NT2/D1 (cell line): ENCODE measurements around the gene BMPR1B.

Experiments used
- DNase-seq: peaks from one replicate; pipeline ENCODE4 v3.0.0-alpha.2; 2011; ENCODE audit warnings: low read depth, low spot score
- H3K27me3 ChIP-seq: 2 replicates; pipeline ENCODE4 v1.6.0; 2011; ENCODE audit warnings: mild to moderate bottlenecking; ENCODE audit not compliant: insufficient read length, insufficient read depth
- H3K36me3 ChIP-seq: 2 replicates; pipeline ENCODE4 v1.6.1; 2011; ENCODE audit warnings: mild to moderate bottlenecking, low read length, mixed read lengths; ENCODE audit not compliant: insufficient read depth, insufficient read length
- H3K4me1 ChIP-seq: 2 replicates; pipeline ENCODE4 v1.5.1; 2011; ENCODE audit not compliant: insufficient read depth, insufficient read length
- H3K4me3 ChIP-seq: 2 replicates; pipeline ENCODE4 v1.5.1; 2011; ENCODE audit warnings: low read depth; ENCODE audit not compliant: insufficient read length
- H3K9ac ChIP-seq: 2 replicates; pipeline ENCODE4 v1.6.0; 2011; ENCODE audit warnings: low read depth; ENCODE audit not compliant: insufficient read length
- H3K9me3 ChIP-seq: 2 replicates; pipeline ENCODE4 v1.5.1; 2011; ENCODE audit warnings: mild to moderate bottlenecking, low read length; ENCODE audit not compliant: insufficient read depth
- SUZ12 ChIP-seq: IDR thresholded peaks from 2 replicates; pipeline ENCODE4 v1.6.1; 2011; ENCODE audit not compliant: insufficient read length, insufficient read depth; ENCODE audit errors: extremely low read depth
- YY1 ChIP-seq: IDR thresholded peaks from 2 replicates; pipeline ENCODE4 v1.6.1; 2011; ENCODE audit not compliant: insufficient read length, insufficient read depth
- ZNF274 ChIP-seq: IDR thresholded peaks from 2 replicates; pipeline ENCODE4 v1.6.1; 2011; ENCODE audit warnings: mild to moderate bottlenecking, low read depth, low read length

Gene BMPR1B

GRCh38 chr4:95151255-95151654 is 393.5 kb downstream of the BMPR1B start:
- Histone ChIP-seq H3K4me3 (no peak overlapping the region), H3K9me3 (no peaks in the 10 kb centered on the region), H3K4me1 (no peaks in the 10 kb centered on the region), H3K36me3 (no peaks in the 10 kb centered on the region), H3K9ac (no peak overlapping the region), H3K27me3 (no peaks in the 10 kb centered on the region)
- TF ChIP-seq SUZ12 (no peak), YY1 (no peak), ZNF274 (no peak)
- no peak for DNase-seq

GRCh38 chr4:95153182-95153581 is 395.4 kb downstream of the BMPR1B start:
- Histone ChIP-seq H3K36me3 (no peaks in the 10 kb centered on the region), H3K9ac (no peak overlapping the region), H3K4me1 (no peaks in the 10 kb centered on the region), H3K4me3 (no peak overlapping the region), H3K9me3 (no peaks in the 10 kb centered on the region), H3K27me3 (no peaks in the 10 kb centered on the region)
- TF ChIP-seq SUZ12 (no peak), ZNF274 (no peak), YY1 (no peak)
- DNase-seq = no peak

- TF ChIP-seq ZNF274 (no peak), YY1 (no peak), SUZ12 (no peak)
- DNase-seq = no peak
- no peak overlapping the region for H3K4me3 ChIP-seq
These were observed 398.1 kb downstream of the BMPR1B start for GRCh38 chr4:95155759-95156451.

GRCh38 chr4:95156452-95156765 is 398.7 kb downstream of the BMPR1B start:
- Histone ChIP-seq H3K27me3 (no peaks in the 10 kb centered on the region), H3K36me3 (no peaks in the 10 kb centered on the region), H3K9ac (no peak overlapping the region), H3K4me3 (no peak overlapping the region), H3K4me1 (no peaks in the 10 kb centered on the region), H3K9me3 (no peaks in the 10 kb centered on the region)
- DNase-seq = no peak
- no peak for TF ChIP-seq SUZ12
- TF ChIP-seq ZNF274 = no peak

More at GRCh38 chr4:95155759-95156451, 398.1 kb downstream of the BMPR1B start:
- no peaks in the 10 kb centered on the region for H3K27me3 ChIP-seq
- H3K36me3 ChIP-seq = no peaks in the 10 kb centered on the region
- no peaks in the 10 kb centered on the region for H3K9me3 ChIP-seq
- H3K9ac ChIP-seq = no peak overlapping the region
- no peaks in the 10 kb centered on the region for H3K4me1 ChIP-seq

GRCh38 chr4:95157596-95157995 is 399.8 kb downstream of the BMPR1B start:
- Histone ChIP-seq H3K4me1 (no peaks in the 10 kb centered on the region), H3K4me3 (no peak overlapping the region), H3K27me3 (no peaks in the 10 kb centered on the region), H3K9ac (no peak overlapping the region), H3K9me3 (no peaks in the 10 kb centered on the region), H3K36me3 (no peaks in the 10 kb centered on the region)
- DNase-seq = no peak
- TF ChIP-seq YY1 (no peak), ZNF274 (no peak), SUZ12 (no peak)

- no peak for DNase-seq
- Histone ChIP-seq H3K9me3 (no peaks in the 10 kb centered on the region), H3K27me3 (no peaks in the 10 kb centered on the region), H3K4me3 (no peak overlapping the region), H3K36me3 (no peaks in the 10 kb centered on the region), H3K9ac (no peak overlapping the region), H3K4me1 (no peaks in the 10 kb centered on the region)
- TF ChIP-seq ZNF274 (no peak), SUZ12 (no peak), YY1 (no peak)
These were observed 400.3 kb downstream of the BMPR1B start for GRCh38 chr4:95158045-95158444.

- Histone ChIP-seq H3K9ac (no peak overlapping the region), H3K36me3 (no peaks in the 10 kb centered on the region), H3K4me1 (no peaks in the 10 kb centered on the region), H3K27me3 (no peaks in the 10 kb centered on the region), H3K9me3 (no peaks in the 10 kb centered on the region), H3K4me3 (no peak overlapping the region)
- DNase-seq = no peak
- TF ChIP-seq ZNF274 (no peak), SUZ12 (no peak), YY1 (no peak)
These were observed 400.9 kb downstream of the BMPR1B start for GRCh38 chr4:95158626-95159025.

- Histone ChIP-seq H3K36me3 (no peaks in the 10 kb centered on the region), H3K4me3 (no peak overlapping the region), H3K4me1 (no peaks in the 10 kb centered on the region), H3K27me3 (no peaks in the 10 kb centered on the region), H3K9me3 (no peaks in the 10 kb centered on the region), H3K9ac (no peak overlapping the region)
- TF ChIP-seq ZNF274 (no peak), SUZ12 (no peak), YY1 (no peak)
- DNase-seq = no peak
These were observed 401.6 kb downstream of the BMPR1B start for GRCh38 chr4:95159384-95159783.
